Measurements from ENCODE around the gene TCEA3. TPM values are rescaled to one million over a fixed set of nuclear protein-coding genes. Genes with fewer than 3 reads are reported as not detected.
A peak's percentile ranks its signal among the peaks of the same experiment; 100 is the strongest.

The TCEA3 gene
- total RNA-seq, 3 donors from 2014 or later = 8.5 to 38.0 (median 31.2) TPM

GRCh38 chr1:23470282-23471070, 45.9 kb upstream of the TCEA3 start:
- H3K9me3 ChIP-seq = no peaks in the 10 kb centered on the region
- TF ChIP-seq CTCF (IDR thresholded peaks at IDR 0.05) (no peak), POLR2AphosphoS5 (IDR thresholded peaks at IDR 0.05) (no peak)
- no peaks in the 10 kb centered on the region for H3K27me3 ChIP-seq
- H3K36me3 ChIP-seq = no peaks in the 10 kb centered on the region
- H3K27ac ChIP-seq = peak overlapping the region; percentile 59 to 73
- H3K4me1 ChIP-seq = peaks cover 0 to 8% of the 10 kb centered on the region in 2 donors
- H3K4me3 ChIP-seq = no peak overlapping the region
- intact Hi-C loops (cut with DNase I; ENCODE audit: low total_unique reads) = no loop called here
- DNase-seq (ENCODE audit: low spot score in 2 of 2) = no peak

- Histone ChIP-seq H3K27me3 (no peaks in the 10 kb centered on the region), H3K4me1 (no peaks in the 10 kb centered on the region), H3K27ac (peak overlapping the region; percentile 59 to 73), H3K9me3 (no peaks in the 10 kb centered on the region), H3K36me3 (no peaks in the 10 kb centered on the region), H3K4me3 (no peak overlapping the region)
- TF ChIP-seq POLR2A (IDR thresholded peaks at IDR 0.05) = no peak
- no peak for TF ChIP-seq CTCF (IDR thresholded peaks at IDR 0.05)
- no peak for TF ChIP-seq POLR2AphosphoS5 (IDR thresholded peaks at IDR 0.05)
- DNase-seq (ENCODE audit: low spot score in 2 of 2) = no peak
- intact Hi-C loops (cut with DNase I; ENCODE audit: low total_unique reads) = no loop called here
These were observed 44.9 kb upstream of the TCEA3 start for GRCh38 chr1:23469372-23469982.

- no peaks in the 10 kb centered on the region for H3K36me3 ChIP-seq
- H3K27me3 ChIP-seq = no peaks in the 10 kb centered on the region
- H3K4me3 ChIP-seq = no peak overlapping the region
- H3K4me1 ChIP-seq = no peaks in the 10 kb centered on the region
- H3K27ac ChIP-seq = no peak overlapping the region
- TF ChIP-seq CTCF (IDR thresholded peaks at IDR 0.05) = no peak
- no peak for TF ChIP-seq POLR2AphosphoS5 (IDR thresholded peaks at IDR 0.05)
- no peak for TF ChIP-seq POLR2A (IDR thresholded peaks at IDR 0.05)
- no peak for DNase-seq (ENCODE audit: low spot score in 2 of 2)
- H3K9me3 ChIP-seq = no peaks in the 10 kb centered on the region
- intact Hi-C loops (cut with DNase I; ENCODE audit: low total_unique reads) = no loop called here
These were observed 42.0 kb upstream of the TCEA3 start for GRCh38 chr1:23466423-23466989.

GRCh38 chr1:23463286-23463685, 38.7 kb upstream of the TCEA3 start:
- intact Hi-C loops (cut with DNase I; ENCODE audit: low total_unique reads) = no loop called here
- no peak for DNase-seq (ENCODE audit: low spot score in 2 of 2)
- no peaks in the 10 kb centered on the region for H3K36me3 ChIP-seq
- H3K4me1 ChIP-seq = no peaks in the 10 kb centered on the region
- no peaks in the 10 kb centered on the region for H3K9me3 ChIP-seq
- no peak overlapping the region for H3K4me3 ChIP-seq
- no peaks in the 10 kb centered on the region for H3K27me3 ChIP-seq
- H3K27ac ChIP-seq = no peak overlapping the region
- TF ChIP-seq CTCF (IDR thresholded peaks at IDR 0.05) (no peak), POLR2A (IDR thresholded peaks at IDR 0.05) (no peak), POLR2AphosphoS5 (IDR thresholded peaks at IDR 0.05) (no peak)

GRCh38 chr1:23462766-23463165, 38.2 kb upstream of the TCEA3 start:
- H3K9me3 ChIP-seq = no peaks in the 10 kb centered on the region
- no peak for DNase-seq (ENCODE audit: low spot score in 2 of 2)

More at GRCh38 chr1:23462766-23463165, 38.2 kb upstream of the TCEA3 start:
- TF ChIP-seq POLR2AphosphoS5 (IDR thresholded peaks at IDR 0.05) (no peak), POLR2A (IDR thresholded peaks at IDR 0.05) (no peak), CTCF (IDR thresholded peaks at IDR 0.05) (no peak)
- Histone ChIP-seq H3K4me3 (no peak overlapping the region), H3K36me3 (no peaks in the 10 kb centered on the region), H3K27me3 (no peaks in the 10 kb centered on the region), H3K4me1 (no peaks in the 10 kb centered on the region), H3K27ac (no peak overlapping the region)
- intact Hi-C loops (cut with DNase I; ENCODE audit: low total_unique reads) = no loop called here

Data from breast epithelium (tissue), 4 donors.